Stimulated activated CD8-positive, alpha-beta memory T cell treated with anti-CD3 and anti-CD28 coated beads, Interleukin-12 subunit alpha, Interleukin-12 subunit beta, amount 100 ng/mL, for 1 hour (primary cell): Measurements from ENCODE around the gene RETNLB.

Source experiments
- DNase-seq: peaks from one replicate; pipeline ENCODE4 v3.0.0-alpha.2; 2020; ENCODE audit warnings: low read depth

RETNLB gene

GRCh38 chr3:108757404-108757982 is at the start of gene RETNLB:
TSS of gene RETNLB (minus strand) at chr3:108757410. CDS start at chr3:108757185, 225 bp downstream.
- no peak for DNase-seq

GRCh38 chr3:108806316-108806715 is 49.1 kb upstream of the RETNLB start:
- peak; percentile 9 for DNase-seq

GRCh38 chr3:108804966-108805365 is 47.8 kb upstream of the RETNLB start:
- no peak for DNase-seq

GRCh38 chr3:108804437-108804836 is 47.2 kb upstream of the RETNLB start:
- DNase-seq: no peak

- no peak for DNase-seq
These were observed 34.3 kb upstream of the RETNLB start for GRCh38 chr3:108791473-108791872.

GRCh38 chr3:108780235-108780634 is 23.0 kb upstream of the RETNLB start:
- DNase-seq: no peak

GRCh38 chr3:108779496-108779895 is 22.3 kb upstream of the RETNLB start:
- DNase-seq: no peak

- DNase-seq: no peak
These were observed 18.4 kb upstream of the RETNLB start for GRCh38 chr3:108775649-108776048.

GRCh38 chr3:108767253-108767652 is 10.0 kb upstream of the RETNLB start:
- no peak for DNase-seq

GRCh38 chr3:108755686-108756085 is 1.5 kb downstream of the RETNLB start:
- DNase-seq: no peak

GRCh38 chr3:108744762-108745161 is 12.4 kb downstream of the RETNLB start:
- DNase-seq: no peak

- DNase-seq: no peak
These were observed 14.3 kb downstream of the RETNLB start for GRCh38 chr3:108742929-108743328.

- DNase-seq: no peak
These were observed 20.4 kb downstream of the RETNLB start for GRCh38 chr3:108736821-108737220.

- DNase-seq: no peak
These were observed 28.3 kb downstream of the RETNLB start for GRCh38 chr3:108728934-108729333.

- DNase-seq: no peak
These were observed 29.1 kb downstream of the RETNLB start for GRCh38 chr3:108728105-108728504.

GRCh38 chr3:108724101-108724500 is 33.1 kb downstream of the RETNLB start:
- no peak for DNase-seq

- DNase-seq: no peak
These were observed 34.5 kb downstream of the RETNLB start for GRCh38 chr3:108722724-108723123.

GRCh38 chr3:108719178-108719806 is 37.9 kb downstream of the RETNLB start:
- no peak for DNase-seq

GRCh38 chr3:108718454-108718853 is 38.8 kb downstream of the RETNLB start:
- no peak for DNase-seq

- no peak for DNase-seq
These were observed 43.4 kb downstream of the RETNLB start for GRCh38 chr3:108713816-108714215.

- DNase-seq: no peak
These were observed 44.1 kb downstream of the RETNLB start for GRCh38 chr3:108713009-108713516.
